ENCODE measurements around the gene BTBD16. TPM values are rescaled to one million over a fixed set of nuclear protein-coding genes. Genes with fewer than 3 reads are reported as not detected.

The BTBD16 gene
- total RNA-seq, 1 experiment from 2014 or later: 0.82 TPM

DNA sequence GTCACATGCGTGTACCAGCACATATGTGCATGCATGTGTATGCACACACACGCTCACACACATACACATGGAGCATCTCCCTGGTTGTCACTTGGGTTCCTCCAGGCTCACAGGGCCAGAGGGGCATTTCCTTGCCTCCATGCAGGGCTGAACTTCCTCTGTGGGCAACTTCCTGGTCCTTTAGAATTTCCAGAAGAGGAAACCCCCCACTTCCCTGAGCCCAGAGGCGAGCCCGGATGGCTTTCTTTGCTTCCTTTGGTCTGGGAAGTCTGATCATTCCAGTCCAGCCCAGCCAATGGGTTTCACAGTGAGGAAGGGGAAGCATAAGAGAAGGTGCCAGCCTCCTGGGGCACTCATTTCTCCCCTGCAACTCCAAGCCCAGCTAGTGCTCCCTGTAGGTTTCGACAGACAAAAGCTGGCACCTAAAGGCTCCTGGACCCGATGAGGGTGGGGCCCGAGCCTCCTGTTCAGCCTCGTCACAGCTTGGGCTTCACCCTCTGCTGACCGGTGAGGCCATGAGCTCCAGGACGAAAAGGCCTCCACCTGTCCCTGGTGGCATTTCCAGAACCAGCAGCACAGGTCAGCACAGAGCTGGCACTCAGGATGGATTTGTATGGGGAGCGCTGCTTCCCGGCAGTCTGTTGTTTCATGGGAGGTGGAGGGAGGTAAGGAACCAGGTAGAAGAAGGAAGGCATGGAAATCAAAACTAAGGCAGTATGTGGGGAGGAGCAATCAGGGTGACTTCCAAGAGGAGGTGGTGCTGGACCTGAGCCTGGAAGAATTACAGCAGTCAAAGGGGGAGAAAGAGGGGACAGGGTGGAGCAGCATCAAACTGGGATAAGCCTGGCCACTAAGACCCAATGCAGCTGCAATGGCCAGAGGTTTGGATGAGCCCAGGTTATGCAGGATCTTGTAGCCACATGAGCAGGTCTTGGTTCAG is 23.7 kb downstream of the BTBD16 start:
- TF ChIP-seq TCF7L2 (IDR thresholded peaks at IDR 0.05; ENCODE audit: low read depth, low read length) (no peak), POLR2AphosphoS5 (IDR thresholded peaks at IDR 0.05; ENCODE audit: low read depth, low read length) (no peak), SIN3A (IDR thresholded peaks at IDR 0.05; ENCODE audit: borderline replicate concordance, insufficient read depth, low read depth, low read length) (no peak)
- TF ChIP-seq, protein P1, sequence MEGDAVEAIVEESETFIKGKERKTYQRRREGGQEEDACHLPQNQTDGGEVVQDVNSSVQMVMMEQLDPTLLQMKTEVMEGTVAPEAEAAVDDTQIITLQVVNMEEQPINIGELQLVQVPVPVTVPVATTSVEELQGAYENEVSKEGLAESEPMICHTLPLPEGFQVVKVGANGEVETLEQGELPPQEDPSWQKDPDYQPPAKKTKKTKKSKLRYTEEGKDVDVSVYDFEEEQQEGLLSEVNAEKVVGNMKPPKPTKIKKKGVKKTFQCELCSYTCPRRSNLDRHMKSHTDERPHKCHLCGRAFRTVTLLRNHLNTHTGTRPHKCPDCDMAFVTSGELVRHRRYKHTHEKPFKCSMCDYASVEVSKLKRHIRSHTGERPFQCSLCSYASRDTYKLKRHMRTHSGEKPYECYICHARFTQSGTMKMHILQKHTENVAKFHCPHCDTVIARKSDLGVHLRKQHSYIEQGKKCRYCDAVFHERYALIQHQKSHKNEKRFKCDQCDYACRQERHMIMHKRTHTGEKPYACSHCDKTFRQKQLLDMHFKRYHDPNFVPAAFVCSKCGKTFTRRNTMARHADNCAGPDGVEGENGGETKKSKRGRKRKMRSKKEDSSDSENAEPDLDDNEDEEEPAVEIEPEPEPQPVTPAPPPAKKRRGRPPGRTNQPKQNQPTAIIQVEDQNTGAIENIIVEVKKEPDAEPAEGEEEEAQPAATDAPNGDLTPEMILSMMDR (IDR thresholded peaks at IDR 0.05): no peak
- TF ChIP-seq, protein P2, sequence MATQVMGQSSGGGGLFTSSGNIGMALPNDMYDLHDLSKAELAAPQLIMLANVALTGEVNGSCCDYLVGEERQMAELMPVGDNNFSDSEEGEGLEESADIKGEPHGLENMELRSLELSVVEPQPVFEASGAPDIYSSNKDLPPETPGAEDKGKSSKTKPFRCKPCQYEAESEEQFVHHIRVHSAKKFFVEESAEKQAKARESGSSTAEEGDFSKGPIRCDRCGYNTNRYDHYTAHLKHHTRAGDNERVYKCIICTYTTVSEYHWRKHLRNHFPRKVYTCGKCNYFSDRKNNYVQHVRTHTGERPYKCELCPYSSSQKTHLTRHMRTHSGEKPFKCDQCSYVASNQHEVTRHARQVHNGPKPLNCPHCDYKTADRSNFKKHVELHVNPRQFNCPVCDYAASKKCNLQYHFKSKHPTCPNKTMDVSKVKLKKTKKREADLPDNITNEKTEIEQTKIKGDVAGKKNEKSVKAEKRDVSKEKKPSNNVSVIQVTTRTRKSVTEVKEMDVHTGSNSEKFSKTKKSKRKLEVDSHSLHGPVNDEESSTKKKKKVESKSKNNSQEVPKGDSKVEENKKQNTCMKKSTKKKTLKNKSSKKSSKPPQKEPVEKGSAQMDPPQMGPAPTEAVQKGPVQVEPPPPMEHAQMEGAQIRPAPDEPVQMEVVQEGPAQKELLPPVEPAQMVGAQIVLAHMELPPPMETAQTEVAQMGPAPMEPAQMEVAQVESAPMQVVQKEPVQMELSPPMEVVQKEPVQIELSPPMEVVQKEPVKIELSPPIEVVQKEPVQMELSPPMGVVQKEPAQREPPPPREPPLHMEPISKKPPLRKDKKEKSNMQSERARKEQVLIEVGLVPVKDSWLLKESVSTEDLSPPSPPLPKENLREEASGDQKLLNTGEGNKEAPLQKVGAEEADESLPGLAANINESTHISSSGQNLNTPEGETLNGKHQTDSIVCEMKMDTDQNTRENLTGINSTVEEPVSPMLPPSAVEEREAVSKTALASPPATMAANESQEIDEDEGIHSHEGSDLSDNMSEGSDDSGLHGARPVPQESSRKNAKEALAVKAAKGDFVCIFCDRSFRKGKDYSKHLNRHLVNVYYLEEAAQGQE (IDR thresholded peaks at IDR 0.05; ENCODE audit: insufficient read depth in 1 of 2, low read depth in 2 of 2, low read length in 1 of 2): no peak
- DNase-seq (ENCODE audit: low read depth, low spot score): no peak
- Histone ChIP-seq H3K9me3 (ENCODE audit: control insufficient read depth, insufficient read depth, low read depth, low read length) (no peaks in the 10 kb centered on the region), H3K4me1 (ENCODE audit: control insufficient read depth, insufficient read depth, low read length) (peaks cover 16% of the 10 kb centered on the region), H3K27ac (ENCODE audit: low read length) (peak overlapping the region; percentile 24; the same call in 1 of the 2 replicates), H3K36me3 (ENCODE audit: control insufficient read depth, insufficient read depth, low read length) (no peaks in the 10 kb centered on the region), H3K27me3 (ENCODE audit: control insufficient read depth, insufficient read depth, low read length) (no peaks in the 10 kb centered on the region), H3K4me3 (ENCODE audit: low read depth in 2 of 2, low read length in 2 of 2) (no peak overlapping the region)
- POLR2A ChIA-PET: no interaction called here
- no peak for ATAC-seq
- in situ Hi-C loops (cut with HindIII; ENCODE audit: low pct_unique_long_range_greater_than_20kb, low sequenced_read_pairs) (no loop called here), intact Hi-C loops (cut with micrococcal nuclease; ENCODE audit: unreplicated experiment) (loop anchor here (5.0 kb wide), 1 partner anchor 273 kb away; no protein-coding TSS in a partner anchor)
- BruUV-seq (replicated peaks): no TSS peak
- CTCF ChIA-PET: no interaction called here

DNA sequence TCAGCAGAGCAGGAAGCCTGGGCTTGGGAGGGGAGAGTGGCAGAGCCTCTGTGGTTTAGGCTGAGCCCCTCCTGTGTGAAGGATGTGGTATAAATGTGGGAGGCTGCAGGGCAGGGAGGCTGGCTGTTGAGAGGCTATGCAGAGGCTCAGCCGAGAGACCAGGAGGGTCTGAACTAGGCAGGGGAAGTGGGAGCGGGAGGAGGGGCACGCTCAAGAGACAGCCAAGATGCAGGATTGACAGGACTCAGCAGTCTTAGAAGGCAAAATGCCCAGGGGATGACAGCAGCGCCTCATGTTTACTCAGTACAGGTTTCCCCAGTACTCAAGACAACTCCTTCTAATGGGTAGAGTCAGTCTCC is 24.3 kb downstream of the BTBD16 start:
- ATAC-seq: no peak
- no peak for TF ChIP-seq POLR2AphosphoS5 (IDR thresholded peaks at IDR 0.05; ENCODE audit: low read depth, low read length)
- no peak for TF ChIP-seq TCF7L2 (IDR thresholded peaks at IDR 0.05; ENCODE audit: low read depth, low read length)
- TF ChIP-seq, protein P1 (IDR thresholded peaks at IDR 0.05): no peak
- TF ChIP-seq, protein P2 (IDR thresholded peaks at IDR 0.05; ENCODE audit: insufficient read depth in 1 of 2, low read depth in 2 of 2, low read length in 1 of 2): no peak
- TF ChIP-seq SIN3A (IDR thresholded peaks at IDR 0.05; ENCODE audit: borderline replicate concordance, insufficient read depth, low read depth, low read length): no peak

More for the DNA sequence above, 24.3 kb downstream of the BTBD16 start:
- no peaks in the 10 kb centered on the region for H3K9me3 ChIP-seq (ENCODE audit: control insufficient read depth, insufficient read depth, low read depth, low read length)
- intact Hi-C loops (cut with micrococcal nuclease; ENCODE audit: unreplicated experiment): loop anchor here (5.0 kb wide), 1 partner anchor 272 kb away; no protein-coding TSS in a partner anchor
- no peaks in the 10 kb centered on the region for H3K27me3 ChIP-seq (ENCODE audit: control insufficient read depth, insufficient read depth, low read length)
- in situ Hi-C loops (cut with HindIII; ENCODE audit: low pct_unique_long_range_greater_than_20kb, low sequenced_read_pairs): no loop called here
- peaks cover 17% of the 10 kb centered on the region for H3K4me1 ChIP-seq (ENCODE audit: control insufficient read depth, insufficient read depth, low read length)
- ChIA-PET POLR2A (no interaction called here), CTCF (no interaction called here)
- no TSS peak for BruUV-seq (replicated peaks)
- H3K27ac ChIP-seq (ENCODE audit: low read length): peak overlapping the region; percentile 24; the same call in 1 of the 2 replicates
- H3K36me3 ChIP-seq (ENCODE audit: control insufficient read depth, insufficient read depth, low read length): no peaks in the 10 kb centered on the region
- DNase-seq (ENCODE audit: low read depth, low spot score): no peak
- no peak overlapping the region for H3K4me3 ChIP-seq (ENCODE audit: low read depth in 2 of 2, low read length in 2 of 2)

Data from Panc1 (cell line).